GF-D8 (cell line): Measurements from ENCODE around the gene ELK4.

Experiments
- DNase-seq: peaks from one replicate; lab custom pipeline; 2025; lab: John Stamatoyannopoulos, UW

Gene ELK4

DNA sequence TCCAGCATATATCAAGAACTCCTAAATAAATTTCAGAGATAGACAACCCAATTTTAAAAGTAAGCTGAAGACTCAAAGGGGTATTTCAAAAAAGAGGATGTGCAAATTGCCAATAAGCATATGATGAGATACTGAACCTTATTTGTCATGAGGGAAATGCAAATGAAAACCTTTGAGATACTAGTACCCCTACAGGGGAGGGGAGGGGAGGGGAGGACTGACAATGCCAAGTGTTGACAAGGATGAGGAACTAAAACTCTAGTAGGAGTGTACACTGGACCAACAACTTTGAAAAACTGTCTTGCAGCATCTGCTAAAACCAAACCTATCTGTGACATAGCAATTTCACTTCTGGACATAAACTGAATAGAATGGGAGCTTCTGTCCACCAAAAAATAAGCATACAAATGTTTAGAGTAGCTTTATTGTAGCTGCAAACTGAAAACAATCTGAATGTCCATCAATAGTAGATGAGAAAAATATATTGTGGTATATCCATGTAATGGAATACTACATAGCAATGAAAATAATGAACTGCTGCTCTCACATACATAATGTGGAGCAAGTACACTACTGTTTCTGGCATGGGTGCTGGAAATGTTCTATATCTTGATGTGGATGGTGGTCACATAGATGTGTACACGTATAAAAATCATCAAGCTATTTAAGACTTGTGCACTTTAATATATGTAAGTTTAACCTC lies 70.2 kb downstream of the ELK4 start:
- DNase-seq: no peak
